Measurements from ENCODE around the gene DOHH. TPM values are rescaled to one million over a fixed set of nuclear protein-coding genes. Genes with fewer than 3 reads are reported as not detected.

Gene DOHH
- polyA plus RNA-seq, 1 donor (not counting 4 experiments of a cell fraction or from before 2014, with no cell fraction given), result 4.2 TPM

- no peak overlapping the region for H3K27ac ChIP-seq (ENCODE audit: control insufficient read depth, insufficient read depth, low read length)
- no peak for FAIRE-seq
Observed at GRCh38 chr19:3492919-3493318, 7.6 kb downstream of the DOHH start.

DNA sequence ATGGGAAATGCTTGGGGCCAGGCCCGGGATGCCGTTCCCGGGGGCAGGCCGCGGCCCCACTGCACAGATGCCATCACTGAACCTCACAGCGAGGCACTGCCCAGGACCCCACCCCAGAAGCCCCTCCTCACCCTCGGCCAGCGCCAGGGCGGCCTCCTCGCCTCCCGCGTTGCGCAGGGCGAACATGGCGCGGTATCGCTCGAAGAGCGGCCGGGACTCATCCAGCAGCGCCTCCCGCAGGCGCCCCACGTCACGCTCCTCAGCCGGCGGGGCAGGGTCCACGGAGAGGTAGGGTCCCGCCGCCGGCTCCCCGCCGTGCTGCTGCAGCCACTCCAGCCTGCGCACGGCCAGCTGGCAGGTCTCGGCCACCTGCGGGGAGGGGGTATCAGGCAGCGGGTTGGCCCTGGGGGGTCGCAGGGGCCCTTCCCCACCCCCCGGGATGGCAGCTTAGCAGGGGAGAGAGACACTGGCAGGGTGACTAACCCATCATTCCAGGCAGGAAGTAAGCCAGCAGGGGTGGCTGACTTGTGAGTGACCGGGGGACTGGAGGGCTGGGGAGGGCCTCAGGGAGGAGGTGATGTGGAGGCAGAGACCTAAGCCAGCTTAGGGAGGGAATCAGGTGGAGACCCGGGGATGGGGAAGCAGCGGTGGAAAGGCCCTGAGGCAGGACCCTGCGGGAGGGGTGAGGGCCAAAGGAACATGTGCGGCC lies 8.2 kb downstream of the DOHH start:
- Histone ChIP-seq H2AFZ (ENCODE audit: control insufficient read depth, low read length) (no peak overlapping the region), H3K9me3 (ENCODE audit: control insufficient read depth, low read depth, low read length) (no peaks in the 10 kb centered on the region), H3K9me1 (ENCODE audit: control insufficient read depth, extremely low read depth, insufficient read depth, low read length) (peaks cover 2% of the 10 kb centered on the region), H3K27me3 (ENCODE audit: control insufficient read depth, extremely low read depth, insufficient read depth, low read length) (no peaks in the 10 kb centered on the region), H3K79me2 (ENCODE audit: control insufficient read depth, insufficient read depth, low read length) (peaks cover 5% of the 10 kb centered on the region), H3K4me3 (ENCODE audit: control insufficient read depth in 2 of 3, extremely low read depth in 1 of 3, insufficient read depth in 2 of 3, low read depth in 1 of 3, low read length in 3 of 3) (no peak overlapping the region), H3K4me1 (ENCODE audit: control insufficient read depth, extremely low read depth, insufficient read depth, low read length) (no peaks in the 10 kb centered on the region), H3K27ac (ENCODE audit: control insufficient read depth, insufficient read depth, low read length) (no peak overlapping the region), H3K36me3 (ENCODE audit: control insufficient read depth in 2 of 2, extremely low read depth in 1 of 2, insufficient read depth in 2 of 2, low read length in 2 of 2) (peaks cover 13 to 23% of the 10 kb centered on the region in 2 experiments), H3K9ac (ENCODE audit: control insufficient read depth, extremely low read depth, insufficient read depth, low read length) (no peak overlapping the region), H4K20me1 (ENCODE audit: control insufficient read depth, extremely low read depth, insufficient read depth, low read length) (peaks cover 2% of the 10 kb centered on the region), H3K4me2 (ENCODE audit: control insufficient read depth, extremely low read depth, insufficient read depth, low read depth, low read length) (no peak overlapping the region)
- FAIRE-seq (no peak), DNase-seq (ENCODE audit: low read depth, low spot score) (no peak)
- dilution Hi-C loops (cut with MboI; ENCODE audit: extremely low pct_ligation_motif_present, low sequenced_read_pairs), result no loop called here
- TF ChIP-seq EZH2 (IDR thresholded peaks at IDR 0.05; ENCODE audit: low read length), result no peak
- TF ChIP-seq, protein P1, sequence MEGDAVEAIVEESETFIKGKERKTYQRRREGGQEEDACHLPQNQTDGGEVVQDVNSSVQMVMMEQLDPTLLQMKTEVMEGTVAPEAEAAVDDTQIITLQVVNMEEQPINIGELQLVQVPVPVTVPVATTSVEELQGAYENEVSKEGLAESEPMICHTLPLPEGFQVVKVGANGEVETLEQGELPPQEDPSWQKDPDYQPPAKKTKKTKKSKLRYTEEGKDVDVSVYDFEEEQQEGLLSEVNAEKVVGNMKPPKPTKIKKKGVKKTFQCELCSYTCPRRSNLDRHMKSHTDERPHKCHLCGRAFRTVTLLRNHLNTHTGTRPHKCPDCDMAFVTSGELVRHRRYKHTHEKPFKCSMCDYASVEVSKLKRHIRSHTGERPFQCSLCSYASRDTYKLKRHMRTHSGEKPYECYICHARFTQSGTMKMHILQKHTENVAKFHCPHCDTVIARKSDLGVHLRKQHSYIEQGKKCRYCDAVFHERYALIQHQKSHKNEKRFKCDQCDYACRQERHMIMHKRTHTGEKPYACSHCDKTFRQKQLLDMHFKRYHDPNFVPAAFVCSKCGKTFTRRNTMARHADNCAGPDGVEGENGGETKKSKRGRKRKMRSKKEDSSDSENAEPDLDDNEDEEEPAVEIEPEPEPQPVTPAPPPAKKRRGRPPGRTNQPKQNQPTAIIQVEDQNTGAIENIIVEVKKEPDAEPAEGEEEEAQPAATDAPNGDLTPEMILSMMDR (optimal IDR thresholded peaks at IDR 0.05 in 1 of 3, IDR thresholded peaks at IDR 0.05 in 1 of 3, conservative IDR thresholded peaks at IDR 0.05 in 1 of 3; ENCODE audit: extremely low read depth in 1 of 3, insufficient read depth in 2 of 3, low read length in 3 of 3), result no peak

More at GRCh38 chr19:3492919-3493318, 7.6 kb downstream of the DOHH start:
- Histone ChIP-seq H4K20me1 (ENCODE audit: control insufficient read depth, extremely low read depth, insufficient read depth, low read length) (peaks cover 2% of the 10 kb centered on the region), H3K4me3 (ENCODE audit: control insufficient read depth in 2 of 3, extremely low read depth in 1 of 3, insufficient read depth in 2 of 3, low read depth in 1 of 3, low read length in 3 of 3) (no peak overlapping the region), H3K36me3 (ENCODE audit: control insufficient read depth in 2 of 2, extremely low read depth in 1 of 2, insufficient read depth in 2 of 2, low read length in 2 of 2) (peaks cover 13 to 27% of the 10 kb centered on the region in 2 experiments), H3K4me1 (ENCODE audit: control insufficient read depth, extremely low read depth, insufficient read depth, low read length) (no peaks in the 10 kb centered on the region), H2AFZ (ENCODE audit: control insufficient read depth, low read length) (no peak overlapping the region), H3K4me2 (ENCODE audit: control insufficient read depth, extremely low read depth, insufficient read depth, low read depth, low read length) (no peak overlapping the region), H3K9me3 (ENCODE audit: control insufficient read depth, low read depth, low read length) (no peaks in the 10 kb centered on the region), H3K27me3 (ENCODE audit: control insufficient read depth, extremely low read depth, insufficient read depth, low read length) (no peaks in the 10 kb centered on the region), H3K9me1 (ENCODE audit: control insufficient read depth, extremely low read depth, insufficient read depth, low read length) (peaks cover 2% of the 10 kb centered on the region), H3K9ac (ENCODE audit: control insufficient read depth, extremely low read depth, insufficient read depth, low read length) (no peak overlapping the region), H3K79me2 (ENCODE audit: control insufficient read depth, insufficient read depth, low read length) (peaks cover 9% of the 10 kb centered on the region)
- TF ChIP-seq, protein P1 (optimal IDR thresholded peaks at IDR 0.05 in 1 of 3, IDR thresholded peaks at IDR 0.05 in 1 of 3, conservative IDR thresholded peaks at IDR 0.05 in 1 of 3; ENCODE audit: extremely low read depth in 1 of 3, insufficient read depth in 2 of 3, low read length in 3 of 3), result no peak
- no peak for TF ChIP-seq EZH2 (IDR thresholded peaks at IDR 0.05; ENCODE audit: low read length)
- dilution Hi-C loops (cut with MboI; ENCODE audit: extremely low pct_ligation_motif_present, low sequenced_read_pairs), result no loop called here
- DNase-seq (ENCODE audit: low read depth, low spot score), result no peak

Data from keratinocyte (primary cell).